ENCODE results near the gene SEMA5B. TPM values are rescaled to one million over a fixed set of nuclear protein-coding genes. Genes with fewer than 3 reads are reported as not detected.
A peak's percentile ranks its signal among the peaks of the same experiment; 100 is the strongest.

The SEMA5B gene
- total RNA-seq, 2 donors from 2014 or later: 0.51 to 3.5 TPM

DNA sequence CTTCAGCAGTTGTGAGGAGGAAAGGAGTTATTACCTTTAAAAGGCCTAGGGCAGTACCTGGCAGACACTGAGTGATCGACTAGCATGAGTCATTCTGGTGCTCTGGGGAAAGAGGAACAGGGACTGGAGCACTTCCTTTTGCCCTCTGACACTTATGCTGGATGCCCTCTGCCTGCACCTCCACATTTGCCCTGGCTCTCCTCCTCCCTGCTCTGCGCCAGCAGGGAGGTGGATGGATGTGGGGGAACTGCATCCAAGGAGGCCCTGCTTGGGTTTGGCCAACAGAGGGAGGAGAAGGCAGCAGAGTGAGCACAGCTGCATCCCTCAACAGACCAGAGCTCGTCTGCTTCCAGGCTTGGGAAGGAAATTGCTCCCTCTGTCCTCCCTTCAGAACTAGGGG is 75.0 kb downstream of the SEMA5B start:
- DNase-seq (ENCODE audit: low spot score): no peak
- H3K27ac ChIP-seq: peak overlapping the region in 1 of 2 donors; percentile 13
- H3K4me1 ChIP-seq: peaks cover 4 to 36% of the 10 kb centered on the region in 2 donors
- TF ChIP-seq, protein P1, sequence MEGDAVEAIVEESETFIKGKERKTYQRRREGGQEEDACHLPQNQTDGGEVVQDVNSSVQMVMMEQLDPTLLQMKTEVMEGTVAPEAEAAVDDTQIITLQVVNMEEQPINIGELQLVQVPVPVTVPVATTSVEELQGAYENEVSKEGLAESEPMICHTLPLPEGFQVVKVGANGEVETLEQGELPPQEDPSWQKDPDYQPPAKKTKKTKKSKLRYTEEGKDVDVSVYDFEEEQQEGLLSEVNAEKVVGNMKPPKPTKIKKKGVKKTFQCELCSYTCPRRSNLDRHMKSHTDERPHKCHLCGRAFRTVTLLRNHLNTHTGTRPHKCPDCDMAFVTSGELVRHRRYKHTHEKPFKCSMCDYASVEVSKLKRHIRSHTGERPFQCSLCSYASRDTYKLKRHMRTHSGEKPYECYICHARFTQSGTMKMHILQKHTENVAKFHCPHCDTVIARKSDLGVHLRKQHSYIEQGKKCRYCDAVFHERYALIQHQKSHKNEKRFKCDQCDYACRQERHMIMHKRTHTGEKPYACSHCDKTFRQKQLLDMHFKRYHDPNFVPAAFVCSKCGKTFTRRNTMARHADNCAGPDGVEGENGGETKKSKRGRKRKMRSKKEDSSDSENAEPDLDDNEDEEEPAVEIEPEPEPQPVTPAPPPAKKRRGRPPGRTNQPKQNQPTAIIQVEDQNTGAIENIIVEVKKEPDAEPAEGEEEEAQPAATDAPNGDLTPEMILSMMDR (IDR thresholded peaks at IDR 0.05): peak; percentile 15 to 61
- H3K36me3 ChIP-seq: no peaks in the 10 kb centered on the region
- H3K4me3 ChIP-seq: no peak overlapping the region
- no peaks in the 10 kb centered on the region for H3K9me3 ChIP-seq
- no peaks in the 10 kb centered on the region for H3K27me3 ChIP-seq

DNA sequence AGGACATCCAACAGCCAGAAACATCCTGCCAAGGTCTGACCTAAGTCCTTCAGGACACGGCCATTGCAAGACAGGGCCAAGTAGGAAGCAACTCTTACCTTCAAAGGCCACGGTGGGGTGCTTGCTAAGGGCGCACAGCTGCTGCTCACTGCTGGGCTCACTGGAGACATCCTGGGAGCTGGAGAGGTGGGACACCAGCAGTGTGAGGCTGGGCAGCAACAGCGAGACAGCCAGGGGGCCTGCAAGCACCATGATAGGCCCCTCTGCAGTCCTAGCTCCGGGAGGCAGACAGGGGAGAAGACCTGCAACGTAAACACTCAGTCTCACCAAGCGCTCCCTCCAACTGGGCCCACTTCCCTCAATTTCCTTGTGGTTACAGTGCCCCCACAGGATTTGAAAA is 79.2 kb downstream of the SEMA5B start:
- TF ChIP-seq, protein P1 (IDR thresholded peaks at IDR 0.05): peak in 1 of 2 donors; percentile 66
- no peak overlapping the region for H3K4me3 ChIP-seq
- no peak for DNase-seq (ENCODE audit: low spot score)
- H3K36me3 ChIP-seq: no peaks in the 10 kb centered on the region
- no peaks in the 10 kb centered on the region for H3K9me3 ChIP-seq
- H3K27me3 ChIP-seq: no peaks in the 10 kb centered on the region
- H3K4me1 ChIP-seq: peaks cover 0 to 27% of the 10 kb centered on the region in 2 donors
- H3K27ac ChIP-seq: no peak overlapping the region

DNA sequence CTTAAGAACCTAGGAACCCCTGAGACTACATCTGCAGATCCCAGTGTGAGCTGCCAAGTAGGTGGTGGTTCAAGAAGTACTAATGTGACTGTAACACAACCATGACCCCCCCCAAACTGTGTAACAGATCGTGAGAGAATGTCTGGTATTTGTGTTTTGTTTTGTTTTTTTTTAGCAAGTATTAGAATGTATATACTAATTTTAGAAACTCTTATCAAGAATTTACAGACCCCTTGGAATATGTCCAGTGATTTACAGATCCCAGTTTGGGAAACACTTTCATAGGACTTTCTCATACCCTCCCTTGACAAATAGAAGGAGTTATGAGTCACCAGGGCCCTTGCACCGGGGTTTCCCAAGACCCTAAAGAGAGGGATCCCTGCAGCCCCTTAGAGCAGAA is 79.8 kb downstream of the SEMA5B start:
- TF ChIP-seq, protein P1 (IDR thresholded peaks at IDR 0.05): no peak
- no peaks in the 10 kb centered on the region for H3K36me3 ChIP-seq
- H3K27me3 ChIP-seq: no peaks in the 10 kb centered on the region
- H3K9me3 ChIP-seq: no peaks in the 10 kb centered on the region
- H3K4me1 ChIP-seq: peaks cover 0 to 31% of the 10 kb centered on the region in 2 donors
- H3K4me3 ChIP-seq: no peak overlapping the region
- H3K27ac ChIP-seq: no peak overlapping the region
- DNase-seq (ENCODE audit: low spot score): no peak

- TF ChIP-seq, protein P1 (IDR thresholded peaks at IDR 0.05): no peak
- Histone ChIP-seq H3K4me3 (no peak overlapping the region), H3K4me1 (peaks cover 0 to 34% of the 10 kb centered on the region in 2 donors), H3K27me3 (no peaks in the 10 kb centered on the region), H3K9me3 (no peaks in the 10 kb centered on the region), H3K36me3 (no peaks in the 10 kb centered on the region), H3K27ac (no peak overlapping the region)
- DNase-seq (ENCODE audit: low spot score): no peak
Observed at GRCh38 chr3:122947196-122947595, 80.4 kb downstream of the SEMA5B start.

DNA sequence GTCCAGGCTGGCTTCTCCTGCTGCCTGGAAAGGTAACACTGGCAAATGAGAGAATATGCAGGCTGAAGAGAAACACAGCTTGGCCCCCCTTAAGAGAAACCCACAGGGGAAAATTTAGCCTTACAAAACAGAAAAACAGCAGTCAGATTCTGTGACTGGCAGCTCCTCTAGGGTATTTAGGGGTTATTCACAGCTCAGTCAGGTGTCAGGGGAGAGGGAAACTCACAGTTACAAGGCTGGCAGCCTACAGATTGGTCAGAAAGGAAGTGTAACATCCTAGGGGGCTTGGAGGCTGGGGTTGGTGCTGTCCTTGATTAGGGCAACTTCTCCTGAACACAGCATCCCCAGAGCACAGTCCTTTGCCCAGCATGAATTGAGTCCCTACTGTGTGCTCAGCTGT is 81.4 kb downstream of the SEMA5B start:
- TF ChIP-seq, protein P1 (IDR thresholded peaks at IDR 0.05): no peak
- Histone ChIP-seq H3K9me3 (no peaks in the 10 kb centered on the region), H3K4me1 (peaks cover 0 to 34% of the 10 kb centered on the region in 2 donors), H3K27me3 (no peaks in the 10 kb centered on the region), H3K4me3 (no peak overlapping the region), H3K27ac (no peak overlapping the region), H3K36me3 (no peaks in the 10 kb centered on the region)
- no peak for DNase-seq (ENCODE audit: low spot score)

- Histone ChIP-seq H3K4me3 (no peak overlapping the region), H3K4me1 (peaks cover 0 to 34% of the 10 kb centered on the region in 2 donors), H3K27ac (no peak overlapping the region), H3K9me3 (no peaks in the 10 kb centered on the region), H3K36me3 (no peaks in the 10 kb centered on the region), H3K27me3 (no peaks in the 10 kb centered on the region)
- DNase-seq (ENCODE audit: low spot score): no peak
- TF ChIP-seq, protein P1 (IDR thresholded peaks at IDR 0.05): no peak
Observed at GRCh38 chr3:122945230-122945629, 82.3 kb downstream of the SEMA5B start.

Measured in right atrium auricular region (tissue), 2 donors.